AG04449 (cell line): ENCODE measurements around the gene SERPINB5.
"Not testable (repeated sequence)": the region's sequence is repeated elsewhere in the genome, so short reads cannot be mapped to it uniquely, and the experiment has no call there.

ENCODE experiments used
- CTCF ChIA-PET: fragments of 350-600 bp; formaldehyde crosslinking; extraction: SDS; loops from one replicate; lab custom pipeline; 2021; ENCODE audit warnings: antibody characterized with exemption; lab: Yijun Ruan, JAX
- POLR2A ChIA-PET: fragments of 400-600, 350-600 bp; formaldehyde crosslinking; extraction: SDS; loops from one replicate; lab custom pipeline; 2020; ENCODE audit warnings: antibody characterized with exemption, inconsistent platforms; lab: Yijun Ruan, JAX
- DNase-seq: peaks from one replicate; pipeline ENCODE4 v3.0.0-alpha.2; 2010; ENCODE audit warnings: low read depth, low spot score
- H3K4me3 ChIP-seq: 2 replicates; pipeline ENCODE4 v1.5.1; 2011; ENCODE audit warnings: low read depth, mild to moderate bottlenecking, control low read depth, low read length
- TF ChIP-seq, protein P1 (sequence below): IDR thresholded peaks from one replicate; pipeline ENCODE4 v1.5.1; 2011; ENCODE audit warnings: mild to moderate bottlenecking, moderate library complexity, low read length, control low read depth, inconsistent platforms; ENCODE audit not compliant: insufficient read depth; ENCODE audit errors: missing control alignments

The SERPINB5 gene

DNA sequence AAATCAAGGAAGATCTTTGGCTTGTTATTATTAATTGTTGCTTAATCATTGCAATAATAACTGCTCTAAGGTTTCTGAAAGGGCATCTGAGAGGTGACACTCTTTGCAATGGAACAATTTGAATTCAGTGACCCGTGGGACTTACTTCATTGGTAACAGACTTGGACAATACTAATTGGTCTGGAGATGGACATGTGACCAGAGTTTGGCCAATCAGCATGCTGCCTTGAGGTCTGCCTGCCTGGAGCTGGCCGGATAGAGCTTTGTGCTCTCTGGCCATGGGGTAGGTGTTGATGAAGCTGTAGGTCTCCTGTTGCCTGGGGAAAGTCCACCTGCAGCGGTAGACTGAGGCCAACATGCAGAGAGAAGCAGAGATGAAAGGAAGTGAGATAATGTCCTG lies 30.5 kb upstream of the SERPINB5 start:
- CTCF ChIA-PET, result interaction anchor here (0.7 to 2.9 kb wide), 3 partner anchors 9 to 399 kb away, joined by 3 to 10 read pairs (median 3); no protein-coding TSS in a partner anchor
- no peak for DNase-seq
- TF ChIP-seq, protein P1, sequence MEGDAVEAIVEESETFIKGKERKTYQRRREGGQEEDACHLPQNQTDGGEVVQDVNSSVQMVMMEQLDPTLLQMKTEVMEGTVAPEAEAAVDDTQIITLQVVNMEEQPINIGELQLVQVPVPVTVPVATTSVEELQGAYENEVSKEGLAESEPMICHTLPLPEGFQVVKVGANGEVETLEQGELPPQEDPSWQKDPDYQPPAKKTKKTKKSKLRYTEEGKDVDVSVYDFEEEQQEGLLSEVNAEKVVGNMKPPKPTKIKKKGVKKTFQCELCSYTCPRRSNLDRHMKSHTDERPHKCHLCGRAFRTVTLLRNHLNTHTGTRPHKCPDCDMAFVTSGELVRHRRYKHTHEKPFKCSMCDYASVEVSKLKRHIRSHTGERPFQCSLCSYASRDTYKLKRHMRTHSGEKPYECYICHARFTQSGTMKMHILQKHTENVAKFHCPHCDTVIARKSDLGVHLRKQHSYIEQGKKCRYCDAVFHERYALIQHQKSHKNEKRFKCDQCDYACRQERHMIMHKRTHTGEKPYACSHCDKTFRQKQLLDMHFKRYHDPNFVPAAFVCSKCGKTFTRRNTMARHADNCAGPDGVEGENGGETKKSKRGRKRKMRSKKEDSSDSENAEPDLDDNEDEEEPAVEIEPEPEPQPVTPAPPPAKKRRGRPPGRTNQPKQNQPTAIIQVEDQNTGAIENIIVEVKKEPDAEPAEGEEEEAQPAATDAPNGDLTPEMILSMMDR, result no peak
- H3K4me3 ChIP-seq, result no peak overlapping the region
- POLR2A ChIA-PET, result no interaction called here

DNA sequence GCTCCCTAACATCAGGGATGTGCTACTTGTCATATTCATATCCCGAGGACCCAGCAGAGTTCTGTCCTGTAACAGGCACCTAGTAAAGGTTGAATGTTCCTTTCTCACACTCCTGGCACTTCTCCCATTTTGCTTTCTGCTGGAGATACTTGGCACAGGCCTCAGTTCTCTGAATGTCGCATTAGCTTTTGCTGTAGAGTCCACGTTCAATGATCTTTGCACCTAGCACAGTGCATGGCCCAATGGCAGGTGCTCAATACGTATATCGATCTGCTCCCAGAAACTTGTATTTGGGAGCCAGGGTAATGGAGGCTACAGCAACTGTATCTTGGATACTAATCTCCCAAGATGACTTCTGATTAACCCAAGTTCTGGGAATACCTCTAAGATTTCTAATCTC lies 29.7 kb upstream of the SERPINB5 start:
- H3K4me3 ChIP-seq, result no peak overlapping the region
- ChIA-PET POLR2A (no interaction called here), CTCF (interaction anchor here (0.7 to 2.9 kb wide), 5 partner anchors 8 to 398 kb away, joined by 3 to 10 read pairs (median 3); no protein-coding TSS in a partner anchor)
- TF ChIP-seq, protein P1, result no peak
- DNase-seq, result no peak

DNA sequence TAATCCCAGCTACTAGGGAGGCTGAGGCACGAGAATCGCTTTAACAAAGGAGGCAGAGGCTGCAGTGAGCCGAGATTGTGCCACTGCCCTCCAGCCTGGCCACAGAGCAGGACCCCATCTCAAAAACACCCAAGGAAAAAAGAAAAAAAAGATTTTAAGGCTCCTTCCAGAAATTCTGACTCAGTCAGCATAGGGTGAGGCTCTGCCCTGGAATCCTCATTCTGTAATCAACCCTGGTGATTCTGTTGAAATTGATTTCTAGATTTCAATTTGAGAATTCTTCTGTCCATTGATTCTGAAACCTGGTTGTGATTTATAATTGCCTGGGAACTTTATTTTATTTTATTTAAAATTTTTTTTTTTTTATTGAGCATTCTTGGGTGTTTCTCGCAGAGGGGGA lies 27.3 kb upstream of the SERPINB5 start:
- ChIA-PET POLR2A (no interaction called here), CTCF (no interaction called here)
- no peak overlapping the region for H3K4me3 ChIP-seq
- TF ChIP-seq, protein P1, result no peak
- no peak for DNase-seq

DNA sequence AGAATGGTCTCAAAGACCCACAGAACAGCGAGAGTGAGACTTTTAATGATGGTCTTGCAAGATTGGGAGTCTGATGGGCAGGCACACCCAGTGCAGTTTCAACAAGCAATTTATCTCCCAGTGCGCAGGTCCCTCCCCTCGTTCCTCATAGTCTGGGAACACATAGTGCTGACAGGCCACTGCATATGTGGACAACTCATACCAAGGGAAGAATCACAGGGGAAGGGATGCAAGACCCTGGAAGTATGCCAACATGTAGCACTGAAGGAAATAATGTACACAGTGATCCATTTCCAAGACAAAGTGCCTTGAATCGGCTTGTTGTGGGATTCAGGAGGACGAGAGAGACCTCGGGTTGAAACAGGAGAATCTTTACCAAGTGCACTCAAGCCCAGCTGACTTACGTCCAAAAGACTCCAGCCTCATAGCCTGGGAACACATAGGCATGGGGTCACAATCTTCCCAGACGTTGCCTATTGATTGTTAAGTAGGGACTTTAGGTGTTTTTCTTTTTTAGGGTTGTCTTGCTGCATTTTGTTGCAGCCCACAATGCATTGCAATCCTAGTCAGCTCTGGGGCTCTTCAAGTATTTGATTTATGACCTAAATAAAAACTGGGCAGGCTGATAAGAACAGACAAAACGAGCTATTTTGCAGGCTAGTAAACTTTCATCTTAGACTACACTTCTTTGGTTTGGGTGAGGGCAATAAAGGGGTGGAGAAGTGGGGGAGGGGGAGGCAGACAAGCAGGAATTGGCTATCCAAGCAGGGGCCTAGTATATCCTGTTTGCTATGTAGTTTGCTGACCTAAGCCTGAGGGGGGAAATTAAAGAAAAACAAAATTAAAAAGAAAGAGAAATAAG lies 24.7 kb upstream of the SERPINB5 start:
- H3K4me3 ChIP-seq, result no peak overlapping the region
- no peak for DNase-seq
- TF ChIP-seq, protein P1, result no peak
- ChIA-PET CTCF (interaction anchor here (0.9 to 1.3 kb wide), 2 partner anchors 10 to 13 kb away, joined by 4 to 5 read pairs; no protein-coding TSS in a partner anchor), POLR2A (no interaction called here)

DNA sequence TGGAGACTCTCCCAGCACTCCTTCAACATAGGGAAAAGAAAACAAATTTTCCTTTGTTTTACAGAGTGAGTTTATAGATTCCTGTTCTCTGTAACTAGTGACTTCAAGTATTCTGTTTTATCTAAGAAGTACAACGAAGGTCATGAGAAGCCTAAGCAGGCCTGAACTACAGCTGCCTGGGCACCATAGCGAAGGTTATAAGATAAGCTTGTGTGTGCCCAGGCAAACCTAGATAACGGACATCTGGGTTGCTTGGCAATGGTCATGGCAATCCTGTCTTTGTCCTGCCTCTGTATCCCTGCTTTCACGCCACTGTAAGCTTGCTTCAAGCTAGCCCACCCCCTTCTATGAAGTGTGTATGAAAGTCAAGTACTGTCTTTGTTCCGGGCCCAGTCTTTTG lies 24.0 kb upstream of the SERPINB5 start:
- H3K4me3 ChIP-seq, POLR2A ChIA-PET, DNase-seq: not testable (repeated sequence)
- CTCF ChIA-PET, result interaction anchor here (0.5 to 0.9 kb wide), 2 partner anchors 14 to 393 kb away, joined by 3 to 5 read pairs; no protein-coding TSS in a partner anchor

DNA sequence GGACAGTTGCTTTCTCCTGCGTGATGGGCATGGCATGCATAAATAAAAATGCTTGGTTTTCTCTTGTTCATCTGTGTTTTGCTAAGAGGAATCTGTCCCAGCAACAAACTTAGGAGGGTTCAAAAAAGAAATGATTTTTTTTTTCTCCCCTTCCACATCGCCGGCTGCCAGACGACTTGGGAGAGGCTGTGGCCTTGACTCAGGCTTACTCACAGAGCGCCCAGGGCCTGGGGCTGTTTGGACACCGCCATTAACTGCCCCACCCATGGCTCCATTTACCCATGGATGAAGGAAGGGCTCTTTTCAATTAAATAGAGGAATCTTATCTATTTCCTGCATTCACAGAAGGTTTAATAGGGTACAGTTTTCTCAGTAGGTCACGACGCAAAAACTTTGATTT lies 22.3 kb upstream of the SERPINB5 start:
- TF ChIP-seq, protein P1, result no peak
- ChIA-PET POLR2A (no interaction called here), CTCF (interaction anchor here (0.9 to 1.6 kb wide), 6 partner anchors 8 to 287 kb away, joined by 3 to 6 read pairs (median 4); no protein-coding TSS in a partner anchor)
- no peak overlapping the region for H3K4me3 ChIP-seq
- no peak for DNase-seq
